GM12801 (cell line): Measurements from ENCODE around the gene UBE3B.

Experiments used
- CTCF ChIP-seq: IDR thresholded peaks from one replicate; pipeline ENCODE4 v1.5.1; 2011; ENCODE audit warnings: control low read depth; ENCODE audit not compliant: insufficient read length; ENCODE audit errors: extremely low read depth

The UBE3B gene

GRCh38 chr12:109544955-109545531, 67.6 kb downstream of the UBE3B start:
- no peak for TF ChIP-seq CTCF

GRCh38 chr12:109545826-109546225, 68.4 kb downstream of the UBE3B start:
- no peak for TF ChIP-seq CTCF

- TF ChIP-seq CTCF, result no peak
These were observed 69.9 kb downstream of the UBE3B start for GRCh38 chr12:109547286-109547685.

GRCh38 chr12:109548258-109548657, 70.8 kb downstream of the UBE3B start:
- no peak for TF ChIP-seq CTCF

GRCh38 chr12:109549613-109550270, 72.3 kb downstream of the UBE3B start:
- no peak for TF ChIP-seq CTCF

- TF ChIP-seq CTCF, result no peak
These were observed 72.8 kb downstream of the UBE3B start for GRCh38 chr12:109550281-109550680.

- no peak for TF ChIP-seq CTCF
These were observed 73.7 kb downstream of the UBE3B start for GRCh38 chr12:109551108-109551507.
